Measurements from ENCODE around the gene SLC66A2.

Gene SLC66A2

GRCh38 chr18:79857082-79857671, 94.3 kb downstream of the SLC66A2 start:
- peak overlapping the region; percentile 34 to 72 (median 51) for H3K27ac Mint-ChIP-seq
- peaks cover 13% of the 10 kb centered on the region for H3K4me1 Mint-ChIP-seq
- peak overlapping the region; percentile 18 to 47 (median 30) for H3K4me3 Mint-ChIP-seq
- no peaks in the 10 kb centered on the region for H3K36me3 Mint-ChIP-seq (ENCODE audit: low read depth)
- H3K9me3 Mint-ChIP-seq = peaks cover 13% of the 10 kb centered on the region
- H3K27me3 Mint-ChIP-seq (ENCODE audit: low read depth) = peaks cover 14% of the 10 kb centered on the region
- TF ChIP-seq, protein P1, sequence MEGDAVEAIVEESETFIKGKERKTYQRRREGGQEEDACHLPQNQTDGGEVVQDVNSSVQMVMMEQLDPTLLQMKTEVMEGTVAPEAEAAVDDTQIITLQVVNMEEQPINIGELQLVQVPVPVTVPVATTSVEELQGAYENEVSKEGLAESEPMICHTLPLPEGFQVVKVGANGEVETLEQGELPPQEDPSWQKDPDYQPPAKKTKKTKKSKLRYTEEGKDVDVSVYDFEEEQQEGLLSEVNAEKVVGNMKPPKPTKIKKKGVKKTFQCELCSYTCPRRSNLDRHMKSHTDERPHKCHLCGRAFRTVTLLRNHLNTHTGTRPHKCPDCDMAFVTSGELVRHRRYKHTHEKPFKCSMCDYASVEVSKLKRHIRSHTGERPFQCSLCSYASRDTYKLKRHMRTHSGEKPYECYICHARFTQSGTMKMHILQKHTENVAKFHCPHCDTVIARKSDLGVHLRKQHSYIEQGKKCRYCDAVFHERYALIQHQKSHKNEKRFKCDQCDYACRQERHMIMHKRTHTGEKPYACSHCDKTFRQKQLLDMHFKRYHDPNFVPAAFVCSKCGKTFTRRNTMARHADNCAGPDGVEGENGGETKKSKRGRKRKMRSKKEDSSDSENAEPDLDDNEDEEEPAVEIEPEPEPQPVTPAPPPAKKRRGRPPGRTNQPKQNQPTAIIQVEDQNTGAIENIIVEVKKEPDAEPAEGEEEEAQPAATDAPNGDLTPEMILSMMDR (IDR thresholded peaks at IDR 0.05; ENCODE audit: unreplicated experiment in 3 of 3) = no peak

- Mint-ChIP-seq H3K27ac (peak overlapping the region in 1 of 3 experiments; percentile 72), H3K36me3 (ENCODE audit: low read depth) (no peaks in the 10 kb centered on the region), H3K9me3 (peaks cover 5% of the 10 kb centered on the region), H3K27me3 (ENCODE audit: low read depth) (peaks cover 6% of the 10 kb centered on the region), H3K4me3 (no peak overlapping the region), H3K4me1 (peaks cover 13% of the 10 kb centered on the region)
- TF ChIP-seq, protein P1 (IDR thresholded peaks at IDR 0.05; ENCODE audit: unreplicated experiment in 3 of 3) = no peak
Measured at GRCh38 chr18:79856119-79857007, 95.1 kb downstream of the SLC66A2 start.

- peaks cover 5% of the 10 kb centered on the region for H3K9me3 Mint-ChIP-seq
- peaks cover 6% of the 10 kb centered on the region for H3K27me3 Mint-ChIP-seq (ENCODE audit: low read depth)
- H3K4me3 Mint-ChIP-seq = no peak overlapping the region
- H3K36me3 Mint-ChIP-seq (ENCODE audit: low read depth) = no peaks in the 10 kb centered on the region
- H3K27ac Mint-ChIP-seq = no peak overlapping the region
- peaks cover 13% of the 10 kb centered on the region for H3K4me1 Mint-ChIP-seq
- TF ChIP-seq, protein P1 (IDR thresholded peaks at IDR 0.05; ENCODE audit: unreplicated experiment in 3 of 3) = no peak
Measured at GRCh38 chr18:79855147-79855933, 96.1 kb downstream of the SLC66A2 start.

DNA sequence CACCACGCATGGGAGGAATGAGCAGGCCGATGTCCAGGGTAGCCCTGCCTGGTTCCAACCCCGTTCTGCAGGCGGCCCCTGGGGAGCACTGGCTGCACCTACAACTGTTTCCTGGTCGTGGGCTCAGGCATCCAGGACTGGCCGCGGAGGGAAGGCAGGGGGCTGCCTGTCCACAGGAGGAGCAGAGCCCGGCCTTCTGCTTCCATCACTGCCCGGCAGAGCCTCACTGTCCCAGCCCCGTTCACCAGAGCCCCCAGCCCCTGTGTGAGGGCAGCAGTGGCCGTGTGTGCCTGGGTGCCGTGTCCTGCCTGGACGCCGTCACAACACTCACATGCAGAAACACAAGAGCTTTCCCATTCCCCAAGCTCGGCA, 97.5 kb downstream of the SLC66A2 start:
- Mint-ChIP-seq H3K27ac (no peak overlapping the region), H3K4me1 (peaks cover 12% of the 10 kb centered on the region), H3K27me3 (ENCODE audit: low read depth) (peaks cover 6% of the 10 kb centered on the region), H3K4me3 (no peak overlapping the region), H3K36me3 (ENCODE audit: low read depth) (no peaks in the 10 kb centered on the region), H3K9me3 (no peaks in the 10 kb centered on the region)
- TF ChIP-seq, protein P1 (IDR thresholded peaks at IDR 0.05; ENCODE audit: unreplicated experiment in 3 of 3) = no peak

DNA sequence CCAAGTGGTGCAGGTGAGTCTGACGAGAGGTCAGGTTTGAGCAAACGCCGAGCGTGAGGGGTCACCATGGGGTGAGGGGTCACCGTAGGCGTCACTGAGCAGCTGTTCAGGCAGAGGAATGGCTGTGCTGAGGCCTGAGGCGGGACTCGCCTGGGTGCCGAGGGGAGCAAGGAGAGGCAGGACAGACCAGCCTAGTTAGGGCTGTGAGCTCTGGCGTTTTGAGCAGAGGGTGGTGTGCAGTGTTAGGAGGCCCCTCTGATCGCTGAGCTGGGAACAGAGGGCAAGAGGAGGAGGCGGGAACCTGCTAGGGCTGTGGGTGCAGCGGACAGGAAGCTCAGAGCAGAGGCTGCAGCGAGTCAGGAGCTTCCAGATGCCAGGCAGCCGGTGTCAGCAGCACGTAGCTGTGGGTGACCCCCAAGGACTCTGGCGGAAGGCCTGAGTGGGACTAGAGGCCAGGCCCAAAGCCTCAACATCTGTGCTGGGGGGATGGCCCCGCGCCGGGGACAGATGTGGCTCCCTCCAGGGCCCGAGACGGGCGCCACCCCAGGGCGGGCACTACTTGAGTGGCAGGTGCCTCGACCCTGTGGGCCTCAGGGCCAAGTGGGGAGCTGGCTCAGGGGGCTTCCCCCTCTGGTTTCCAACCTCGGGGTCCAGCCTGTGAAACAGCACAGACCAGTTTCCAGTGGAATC, 98.0 kb downstream of the SLC66A2 start:
- Mint-ChIP-seq H3K4me3 (no peak overlapping the region), H3K27ac (no peak overlapping the region), H3K36me3 (ENCODE audit: low read depth) (no peaks in the 10 kb centered on the region), H3K27me3 (ENCODE audit: low read depth) (peaks cover 6% of the 10 kb centered on the region), H3K9me3 (no peaks in the 10 kb centered on the region), H3K4me1 (peaks cover 8% of the 10 kb centered on the region)
- TF ChIP-seq, protein P1 (IDR thresholded peaks at IDR 0.05; ENCODE audit: unreplicated experiment in 3 of 3) = no peak

Measured in nephron (organoid).